Daoy (cell line): ENCODE data around the gene IL6ST. TPM values are rescaled to one million over a fixed set of nuclear protein-coding genes. Genes with fewer than 3 reads are reported as not detected.
A peak's percentile ranks its signal among the peaks of the same experiment; 100 is the strongest.
"Not testable (repeated sequence)": the region's sequence is repeated elsewhere in the genome, so short reads cannot be mapped to it uniquely, and the experiment has no call there.

Experiments used
- DNase-seq: peaks from one replicate; pipeline ENCODE4 v3.0.0-alpha.2; 2015; ENCODE audit warnings: low read depth
- total RNA-seq: library from RNA; depleted of rRNA; stranded (reverse); fragments of >200 nt; shearing (Covaris generic); gene quantifications from 2 replicates; pipeline ENCODE4 v1.2.3, GENCODE V29; 2014

Gene IL6ST
- total RNA-seq, 1 experiment from 2014 or later = 92.3 TPM

GRCh38 chr5:56004874-56005273 is 10.1 kb upstream of the IL6ST start:
- DNase-seq = no peak

DNA sequence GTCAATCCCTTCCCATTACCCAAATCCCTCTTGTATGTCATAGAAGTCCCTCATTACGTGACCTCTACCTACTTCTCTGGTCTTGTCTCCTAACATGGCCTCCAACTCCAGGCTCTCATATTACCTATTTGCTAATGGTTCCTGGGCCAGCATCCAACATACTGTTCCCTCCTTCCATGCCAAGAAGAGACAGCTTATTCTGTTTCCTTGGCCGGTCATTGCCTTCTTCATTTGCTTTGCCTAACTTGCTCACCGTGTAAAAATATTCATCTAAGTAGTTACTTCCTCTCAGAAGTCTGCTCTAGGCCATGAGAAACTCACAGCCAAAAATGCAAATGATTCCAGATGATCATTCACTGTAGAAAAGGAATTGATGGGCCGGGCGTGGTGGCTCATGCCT is 8.9 kb upstream of the IL6ST start:
- DNase-seq = no peak

DNA sequence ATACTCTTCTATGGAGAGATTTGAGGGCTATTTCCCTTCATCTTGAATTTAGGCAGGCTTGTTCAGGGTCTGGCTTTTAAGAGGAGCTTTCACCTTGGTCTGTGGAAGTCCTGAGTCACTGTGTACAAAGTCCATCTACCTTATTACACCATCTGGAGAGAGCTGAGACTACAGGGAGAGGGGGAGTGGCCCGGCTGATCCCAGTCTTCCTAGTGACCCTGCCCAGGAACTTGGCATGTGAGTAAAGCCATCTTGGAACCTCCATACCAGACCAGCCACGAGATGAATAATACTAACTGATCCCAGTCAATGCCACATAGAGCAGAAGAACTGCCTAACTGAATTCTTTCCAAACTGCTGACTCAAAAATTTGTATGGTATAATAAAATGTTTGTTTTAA is 8.4 kb upstream of the IL6ST start:
- DNase-seq = no peak

DNA sequence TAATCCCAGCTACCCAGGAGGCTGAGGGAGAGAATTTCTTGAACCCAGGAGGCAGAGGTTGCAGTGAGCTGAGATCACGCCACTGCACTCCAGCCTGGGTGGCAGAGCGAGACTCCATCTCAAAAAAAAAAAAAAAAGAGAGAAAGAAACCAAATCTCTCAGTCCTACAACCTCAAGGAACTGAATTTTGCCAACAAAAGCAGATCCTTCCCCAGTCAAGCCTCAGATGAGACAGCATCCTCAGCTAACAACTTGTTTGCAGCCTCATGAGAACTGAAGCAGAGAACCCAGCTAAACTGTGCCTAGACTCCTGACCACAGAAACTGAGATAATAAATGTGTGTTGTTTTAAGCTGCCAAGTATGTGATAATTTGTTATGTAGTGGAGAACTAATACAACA is 7.5 kb upstream of the IL6ST start:
- DNase-seq = no peak

DNA sequence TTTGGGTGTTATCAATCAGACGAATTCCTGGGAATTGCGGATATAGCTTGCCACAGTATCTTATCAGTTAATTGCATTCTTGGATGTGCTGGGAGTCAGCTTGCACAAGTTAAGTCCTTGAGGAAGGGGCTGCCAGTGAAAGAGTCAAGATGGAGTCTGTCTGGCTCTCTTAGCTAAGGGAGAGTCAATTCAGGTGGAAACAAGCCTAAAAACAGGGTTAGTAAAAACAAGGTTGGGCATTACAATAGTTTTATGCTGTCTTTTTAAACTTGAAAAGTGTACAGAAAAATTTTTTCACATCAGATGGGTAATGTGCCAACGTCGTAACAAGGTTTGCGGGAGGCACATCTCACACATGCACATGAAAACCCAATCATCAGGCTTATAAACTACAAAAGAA is 5.5 kb upstream of the IL6ST start:
- DNase-seq = not testable (repeated sequence)

DNA sequence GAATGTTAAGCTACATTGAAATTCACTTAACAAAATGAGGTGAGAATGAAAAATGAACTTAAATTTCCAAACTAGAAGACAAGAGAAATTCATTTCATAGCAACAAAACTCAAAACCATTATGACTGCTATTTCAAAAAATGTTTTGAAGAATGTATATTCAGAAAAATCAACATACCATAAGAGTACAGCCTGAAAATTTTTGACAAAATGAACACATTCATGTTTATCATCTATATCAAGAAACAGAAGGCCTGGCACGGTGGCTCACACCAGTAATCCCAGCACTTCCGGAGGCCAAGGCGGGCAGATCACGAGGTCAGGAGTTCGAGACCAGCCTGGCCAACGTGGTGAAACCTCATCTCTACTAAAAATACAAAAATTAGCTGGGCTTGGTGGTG is 4.2 kb upstream of the IL6ST start:
- no peak for DNase-seq

GRCh38 chr5:55997742-55998351 is 3.1 kb upstream of the IL6ST start:
- DNase-seq = peak; percentile 71

GRCh38 chr5:55994998-55995914 is 493 bp upstream of the IL6ST start:
- DNase-seq = peak; percentile 99

- no peak for DNase-seq
Observed at GRCh38 chr5:55993731-55994494, 850 bp downstream of the IL6ST start.

- DNase-seq = peak; percentile 45
Observed at GRCh38 chr5:55993013-55993412, 1.8 kb downstream of the IL6ST start.

DNA sequence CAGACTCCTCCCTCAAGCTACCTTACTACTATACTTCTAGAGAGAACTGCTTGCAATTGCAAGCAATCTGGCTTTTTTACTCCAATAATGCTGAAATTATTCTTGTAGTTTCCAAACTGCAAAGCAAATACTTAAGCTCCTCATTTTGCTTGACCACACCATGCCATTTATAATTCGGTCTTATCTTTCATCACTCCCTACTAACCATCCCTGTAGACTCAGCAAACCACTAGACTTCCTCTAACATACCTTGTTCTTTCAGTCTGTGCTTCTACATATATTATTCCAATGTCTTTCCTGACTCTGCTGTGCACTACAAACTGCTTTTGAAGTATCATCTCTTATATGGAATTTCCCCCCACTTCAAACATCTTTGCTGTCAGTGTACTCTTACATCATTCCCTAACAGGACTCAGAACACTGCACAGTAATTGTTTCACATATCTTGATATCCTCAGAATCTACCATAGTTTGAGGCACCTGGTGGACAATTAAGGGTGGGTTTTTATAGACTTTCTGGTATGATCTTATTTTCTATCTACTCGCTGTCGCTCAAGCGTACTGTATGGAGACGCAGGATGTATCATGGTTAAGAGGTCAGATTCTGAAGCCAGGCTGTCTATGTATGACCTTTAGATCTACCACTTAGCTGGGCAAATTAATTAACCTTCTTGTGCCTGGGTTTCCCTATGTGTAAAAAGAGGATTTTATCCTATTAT is 2.8 kb downstream of the IL6ST start:
- DNase-seq = no peak

DNA sequence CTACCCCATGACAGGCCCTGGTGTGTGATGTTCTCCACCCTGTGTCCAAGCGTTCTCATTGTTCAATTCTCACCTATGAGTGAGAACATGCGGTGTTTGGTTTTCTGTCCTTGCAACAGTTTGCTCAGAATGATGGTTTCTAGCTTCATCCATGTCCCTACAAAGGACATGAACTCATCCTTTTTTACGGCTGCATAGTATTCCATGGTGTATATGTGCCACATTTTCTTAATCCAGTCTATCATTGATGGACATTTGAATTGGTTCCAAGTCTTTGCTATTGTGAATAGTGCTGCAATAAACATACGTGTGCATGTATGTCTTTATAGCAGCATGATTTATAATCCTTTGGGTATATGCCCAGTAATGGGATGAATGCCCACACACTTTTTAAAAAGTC is 3.9 kb downstream of the IL6ST start:
- DNase-seq = not testable (repeated sequence)

DNA sequence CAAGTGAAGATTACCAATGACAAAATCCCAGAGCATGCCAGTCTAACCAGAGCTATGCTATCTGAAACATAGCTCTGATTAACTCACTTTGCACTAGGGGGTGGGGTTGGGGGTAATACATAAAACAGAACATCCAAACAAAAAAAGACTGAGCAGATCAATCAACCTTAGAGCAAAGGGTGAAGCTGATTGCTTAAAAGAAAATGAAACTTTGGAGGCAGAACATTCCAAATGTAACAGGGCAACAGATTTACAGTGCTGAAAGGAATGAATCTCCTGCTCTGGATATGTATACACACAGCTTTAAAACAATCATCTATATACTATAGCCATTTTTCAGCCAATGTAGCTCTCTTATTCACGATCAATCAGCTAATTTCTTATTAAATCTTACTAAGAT is 4.9 kb downstream of the IL6ST start:
- no peak for DNase-seq

- DNase-seq = no peak
Observed at GRCh38 chr5:55988979-55989638, 5.7 kb downstream of the IL6ST start.

DNA sequence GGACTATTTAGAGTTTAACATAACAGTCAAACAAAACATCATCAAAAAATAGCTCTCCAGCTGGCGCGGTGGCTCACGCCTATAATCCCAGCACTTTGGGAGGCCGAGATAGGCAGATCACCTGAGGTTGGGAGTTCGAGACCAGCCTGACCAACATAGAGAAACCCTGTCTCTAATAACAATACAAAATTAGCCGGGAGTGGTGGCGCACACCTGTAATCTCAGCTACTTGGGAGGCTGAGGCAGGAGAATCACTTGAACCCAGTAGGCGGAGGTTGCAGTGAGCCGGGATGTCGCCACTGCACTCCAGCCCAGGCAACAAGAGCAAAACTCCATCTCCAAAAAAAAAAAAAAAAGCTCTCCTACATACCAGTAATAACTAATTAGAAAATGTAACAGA is 6.3 kb downstream of the IL6ST start:
- not testable (repeated sequence) for DNase-seq

DNA sequence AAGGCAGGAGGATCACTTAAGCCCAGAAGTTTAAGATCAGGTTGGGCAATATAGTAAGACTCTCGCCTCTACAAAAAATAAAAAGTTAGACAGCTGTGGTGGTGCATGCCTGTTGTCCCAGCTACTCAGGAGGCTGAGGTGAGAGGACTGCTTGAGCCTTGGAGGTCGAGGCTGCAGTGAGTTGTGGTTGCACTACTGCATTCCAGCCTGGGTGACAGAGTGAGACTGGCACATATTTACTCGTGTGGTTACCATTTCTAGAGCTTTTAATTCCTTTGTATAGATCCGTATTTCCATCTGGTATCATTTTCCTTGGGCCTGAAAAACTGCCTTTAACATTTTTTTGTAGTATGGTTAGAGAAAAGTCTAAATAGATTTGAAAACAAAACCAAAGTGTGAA is 7.8 kb downstream of the IL6ST start:
- no peak for DNase-seq

DNA sequence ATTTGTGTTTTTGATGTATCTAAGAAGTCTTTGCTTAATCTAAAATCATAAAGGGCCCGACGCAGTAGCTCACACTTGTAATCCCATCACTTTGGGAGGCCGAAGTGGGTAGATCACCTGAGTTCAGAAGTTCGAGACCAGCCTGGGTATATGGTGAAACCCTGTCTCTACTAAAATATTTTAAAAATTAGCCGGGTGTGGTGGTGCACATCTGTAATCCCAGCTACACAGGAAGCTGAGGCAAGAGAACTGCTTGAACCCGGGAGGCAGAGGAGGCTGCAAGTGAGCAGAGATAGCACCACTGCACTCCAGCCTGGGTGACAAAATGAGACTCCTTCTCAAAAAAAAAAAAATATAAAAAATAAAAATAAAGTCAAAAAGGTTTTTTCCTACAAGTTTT is 9.6 kb downstream of the IL6ST start:
- no peak for DNase-seq

GRCh38 chr5:55983986-55984385 is 10.8 kb downstream of the IL6ST start:
- DNase-seq = no peak

GRCh38 chr5:55982957-55983381 is 11.8 kb downstream of the IL6ST start:
- no peak for DNase-seq

DNA sequence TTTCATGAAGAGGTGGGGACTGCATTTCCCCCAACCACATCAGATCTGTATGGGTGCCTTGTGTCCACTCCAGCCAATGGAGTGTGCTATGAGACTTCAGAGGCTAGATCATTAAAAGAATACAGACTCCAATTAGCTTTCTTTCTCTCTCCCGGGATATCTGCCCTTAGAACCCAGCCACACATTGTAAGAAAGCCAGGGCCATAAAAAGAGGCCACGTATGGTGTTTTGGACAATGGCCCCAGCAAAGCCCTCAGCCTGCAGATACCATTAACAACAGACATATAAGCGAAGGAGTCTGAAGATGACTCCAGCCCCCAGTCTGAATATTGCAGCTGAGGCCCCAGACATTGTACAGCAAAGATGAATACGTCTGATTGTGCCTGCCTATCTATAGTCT is 21.5 kb downstream of the IL6ST start:
- DNase-seq = no peak

DNA sequence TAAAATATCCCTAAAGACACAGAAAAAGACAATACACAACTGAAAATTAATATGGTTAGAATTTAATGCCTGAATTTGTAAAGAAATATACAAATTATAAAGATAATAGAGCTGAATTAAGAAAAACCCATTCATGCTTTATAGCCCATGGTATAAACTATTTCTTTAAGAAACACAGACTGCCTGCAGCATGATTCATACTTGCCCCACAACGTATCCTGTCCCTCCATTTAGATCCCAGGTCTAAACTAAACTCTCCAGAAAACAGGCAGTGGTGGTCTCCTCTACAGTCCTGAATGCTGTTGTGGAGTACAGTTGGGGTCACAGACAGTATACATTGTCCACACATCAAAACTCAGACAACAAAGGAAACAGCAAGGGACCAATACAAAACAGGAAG is 24.8 kb downstream of the IL6ST start:
- DNase-seq = no peak
